Hepatocyte (in vitro differentiated cells): ENCODE measurements around the gene C19orf18.

ENCODE experiments used
- EZH2 ChIP-seq: fragments of 200-600 bp; sonication (generic); IDR thresholded peaks from 2 replicates; pipeline ENCODE4 v1.6.1; 2016; ENCODE audit warnings: antibody characterized with exemption, mild to moderate bottlenecking, borderline replicate concordance
- TF ChIP-seq, protein P1 (sequence below): fragments of 200-600 bp; sonication (generic); IDR thresholded peaks from 2 replicates; pipeline ENCODE4 v1.5.1; 2016; ENCODE audit warnings: antibody characterized with exemption, mild to moderate bottlenecking; ENCODE audit not compliant: poor library complexity

DNA sequence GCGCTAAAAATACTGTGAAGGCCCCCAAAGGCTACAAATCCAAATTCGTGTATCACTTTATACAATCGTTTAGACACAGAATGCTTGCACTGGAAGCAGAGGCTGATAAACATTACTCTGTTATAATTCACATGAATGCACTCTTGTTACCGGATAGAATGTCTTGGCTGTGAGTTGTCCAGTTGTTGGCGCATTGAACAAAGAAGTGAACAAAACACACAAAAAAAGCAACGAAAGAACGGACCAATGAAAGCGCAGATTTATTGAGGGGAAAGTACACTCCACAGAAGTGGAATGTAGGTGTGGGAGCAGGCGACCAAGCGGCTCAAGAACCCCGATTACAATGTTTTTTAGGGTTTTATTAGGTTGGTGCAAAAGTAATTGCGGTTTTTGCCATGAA, 38.6 kb downstream of the C19orf18 start:
- TF ChIP-seq, protein P1, sequence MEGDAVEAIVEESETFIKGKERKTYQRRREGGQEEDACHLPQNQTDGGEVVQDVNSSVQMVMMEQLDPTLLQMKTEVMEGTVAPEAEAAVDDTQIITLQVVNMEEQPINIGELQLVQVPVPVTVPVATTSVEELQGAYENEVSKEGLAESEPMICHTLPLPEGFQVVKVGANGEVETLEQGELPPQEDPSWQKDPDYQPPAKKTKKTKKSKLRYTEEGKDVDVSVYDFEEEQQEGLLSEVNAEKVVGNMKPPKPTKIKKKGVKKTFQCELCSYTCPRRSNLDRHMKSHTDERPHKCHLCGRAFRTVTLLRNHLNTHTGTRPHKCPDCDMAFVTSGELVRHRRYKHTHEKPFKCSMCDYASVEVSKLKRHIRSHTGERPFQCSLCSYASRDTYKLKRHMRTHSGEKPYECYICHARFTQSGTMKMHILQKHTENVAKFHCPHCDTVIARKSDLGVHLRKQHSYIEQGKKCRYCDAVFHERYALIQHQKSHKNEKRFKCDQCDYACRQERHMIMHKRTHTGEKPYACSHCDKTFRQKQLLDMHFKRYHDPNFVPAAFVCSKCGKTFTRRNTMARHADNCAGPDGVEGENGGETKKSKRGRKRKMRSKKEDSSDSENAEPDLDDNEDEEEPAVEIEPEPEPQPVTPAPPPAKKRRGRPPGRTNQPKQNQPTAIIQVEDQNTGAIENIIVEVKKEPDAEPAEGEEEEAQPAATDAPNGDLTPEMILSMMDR = no peak
- TF ChIP-seq EZH2 = no peak
